ENCODE data around the gene SPATA46.
"Not testable (repeated sequence)": the region's sequence is repeated elsewhere in the genome, so short reads cannot be mapped to it uniquely, and the experiment has no call there.

GRCh38 chr1:162419450-162419931 is 42.8 kb upstream of the SPATA46 start:
- TF ChIP-seq POLR2A (IDR thresholded peaks at IDR 0.05) (peak; percentile 48), POLR2AphosphoS5 (IDR thresholded peaks at IDR 0.05) (peak in 1 of 3 donors; percentile 13)
- TF ChIP-seq CTCF (IDR thresholded peaks at IDR 0.05); EP300 (IDR thresholded peaks at IDR 0.05; ENCODE audit: low read depth): not testable (repeated sequence)
